ELF-1 (cell line): ENCODE measurements around the gene PDHB.

Experiments used
- DNase-seq: peaks from one replicate; pipeline ENCODE4 v3.0.0-alpha.2; 2016; ENCODE audit warnings: low read depth, low spot score

PDHB gene

DNA sequence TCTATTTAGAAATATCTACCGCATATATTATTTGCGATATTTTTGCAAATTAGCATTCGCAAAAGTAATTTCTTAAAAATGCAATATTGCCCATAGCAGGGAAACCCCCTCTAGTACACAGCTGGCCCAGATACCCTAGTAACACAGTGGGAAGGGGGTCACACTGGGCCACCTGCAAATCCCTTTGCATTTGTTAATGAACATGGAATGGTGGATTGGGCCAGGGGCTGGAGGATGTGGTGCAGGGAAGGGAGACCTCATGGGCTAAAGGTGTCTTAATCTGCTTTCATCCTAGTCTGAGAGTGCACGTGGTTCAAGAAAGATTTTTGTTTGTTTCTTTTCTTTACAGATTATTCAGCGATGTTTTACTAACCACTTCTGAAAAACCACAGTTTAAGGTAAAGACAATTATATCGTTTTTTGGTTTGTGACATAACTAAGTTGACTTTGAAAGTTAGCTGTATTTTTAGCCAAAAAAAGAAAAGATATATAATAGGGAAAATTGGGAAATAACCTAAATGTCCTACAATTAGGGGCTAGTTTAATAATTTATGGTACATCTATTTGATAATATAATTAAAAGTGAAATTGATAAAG is 30.0 kb downstream of the PDHB start:
- no peak for DNase-seq

DNA sequence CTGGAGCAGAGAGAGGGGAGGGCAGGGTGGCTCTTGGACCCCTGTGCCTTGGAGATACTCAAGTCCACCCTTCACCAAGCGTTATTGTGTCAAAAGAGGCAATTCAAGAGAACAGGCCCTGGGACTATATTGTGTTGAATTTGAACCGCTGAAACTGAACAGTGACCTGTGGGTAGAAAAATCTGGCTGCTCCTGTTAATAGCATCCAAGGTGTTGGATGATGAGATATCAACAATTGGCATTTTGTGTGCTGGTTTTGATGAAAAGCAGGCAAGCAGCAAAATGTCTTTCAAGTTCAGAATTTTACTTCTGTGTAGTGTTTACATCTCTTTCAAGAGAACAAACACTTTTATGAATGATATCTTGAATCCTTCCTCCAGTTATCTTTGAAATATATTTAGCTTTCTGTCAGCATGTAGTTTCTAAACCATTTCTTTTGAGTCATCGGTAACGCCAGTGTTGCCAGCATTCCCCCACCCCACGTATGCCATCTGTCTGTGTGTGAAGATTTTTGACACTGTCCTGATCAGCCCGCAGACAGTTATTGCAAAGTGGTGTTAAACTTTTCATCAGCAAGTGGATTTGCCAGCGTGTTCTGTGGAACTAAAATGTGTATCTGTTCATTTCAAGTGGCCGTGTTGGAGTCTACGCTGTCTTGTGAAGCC is 34.8 kb downstream of the PDHB start:
- no peak for DNase-seq

DNA sequence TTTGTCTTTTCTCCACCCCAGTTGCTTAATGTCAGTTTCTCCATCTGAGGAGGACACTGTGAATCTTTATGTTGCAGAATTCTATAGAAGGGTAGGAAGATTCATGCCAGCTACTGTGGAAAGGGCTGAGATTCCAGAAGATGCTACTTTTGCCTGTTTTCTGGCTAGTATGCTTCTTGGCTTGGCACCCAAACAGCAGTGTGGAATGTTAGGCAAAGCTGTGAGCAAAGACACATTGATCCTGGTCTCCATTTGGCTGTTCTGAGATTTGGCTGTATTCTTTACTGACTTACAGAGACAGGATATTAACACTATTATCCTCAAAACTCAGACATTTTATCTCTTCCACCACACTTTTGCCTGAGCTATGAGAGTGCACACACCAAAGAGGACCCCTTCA is 39.3 kb downstream of the PDHB start:
- DNase-seq: no peak

DNA sequence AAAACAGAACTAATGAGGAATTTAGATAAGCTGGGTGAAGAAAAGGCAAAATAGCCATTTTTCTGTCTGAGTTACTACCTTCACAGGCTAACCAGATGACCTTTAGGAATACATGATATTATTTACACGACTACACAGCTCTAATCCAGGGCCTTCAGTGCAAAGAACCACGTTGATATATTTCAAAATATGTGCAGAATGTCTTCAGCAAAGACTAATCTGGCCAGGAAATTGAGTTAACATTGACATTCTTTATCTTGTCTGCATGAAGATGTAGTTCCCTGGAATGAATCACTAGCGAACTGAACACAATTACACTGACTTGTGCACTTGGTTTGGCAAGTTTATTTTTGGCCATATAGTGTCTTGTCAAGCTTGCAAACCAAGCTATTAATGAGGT is 41.5 kb downstream of the PDHB start:
- no peak for DNase-seq

DNA sequence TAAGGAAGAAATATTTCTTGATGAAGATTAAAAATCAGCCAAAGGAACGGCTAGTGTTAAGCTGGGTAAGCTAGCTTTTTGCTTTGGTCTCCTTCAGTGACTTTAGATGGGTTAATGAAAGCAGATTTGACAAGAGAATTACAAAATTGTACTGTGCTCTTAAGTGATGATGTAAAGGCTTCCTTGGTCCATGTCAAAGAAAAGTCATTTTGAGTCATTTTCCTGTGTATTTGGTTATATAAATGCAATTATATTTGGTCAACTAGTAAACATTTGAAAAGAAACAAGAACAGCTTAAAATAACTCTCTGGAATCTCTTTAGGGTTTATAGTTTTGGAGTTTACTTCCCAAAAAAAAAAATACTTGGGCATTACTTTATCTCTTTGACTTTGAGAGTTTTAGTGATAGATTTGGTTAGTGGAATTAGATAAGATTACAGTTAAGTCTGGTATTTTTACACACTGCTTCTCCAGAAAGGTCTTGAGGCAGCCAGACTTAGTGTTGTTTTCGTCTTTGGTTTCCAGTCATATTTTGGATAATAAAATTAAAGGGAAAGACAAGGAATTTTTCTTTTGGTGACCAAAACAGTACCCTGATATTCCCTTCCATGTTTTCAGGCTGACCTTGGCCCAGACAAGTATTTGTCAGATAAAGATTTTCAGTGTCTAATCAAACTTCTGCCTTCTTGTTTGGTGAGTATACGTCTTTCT is 42.3 kb downstream of the PDHB start:
- no peak for DNase-seq

DNA sequence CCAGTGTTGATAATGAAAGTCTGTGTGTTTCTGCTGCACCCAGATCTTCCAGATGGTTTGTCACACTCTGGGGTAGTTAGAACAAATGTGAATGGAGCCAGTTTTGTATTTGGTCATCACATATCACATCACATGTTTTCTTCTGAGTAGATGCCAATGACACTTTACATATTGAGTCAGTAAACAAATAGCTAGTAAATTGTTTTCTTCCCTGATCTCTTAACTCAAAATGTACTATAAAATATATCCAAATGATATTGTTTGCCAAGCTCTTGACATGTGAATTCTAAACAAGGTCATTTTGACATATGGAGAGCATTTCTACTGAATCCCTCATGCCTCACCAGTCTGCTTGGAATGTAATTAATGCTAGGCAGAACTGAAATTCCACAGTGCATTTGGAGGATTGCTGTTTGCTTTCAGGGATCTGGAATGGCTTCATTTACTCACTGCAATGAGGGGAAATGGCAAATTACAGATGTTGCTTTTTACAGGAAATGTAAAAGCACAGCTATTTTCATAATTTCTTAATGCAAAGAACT is 45.0 kb downstream of the PDHB start:
- DNase-seq: no peak

DNA sequence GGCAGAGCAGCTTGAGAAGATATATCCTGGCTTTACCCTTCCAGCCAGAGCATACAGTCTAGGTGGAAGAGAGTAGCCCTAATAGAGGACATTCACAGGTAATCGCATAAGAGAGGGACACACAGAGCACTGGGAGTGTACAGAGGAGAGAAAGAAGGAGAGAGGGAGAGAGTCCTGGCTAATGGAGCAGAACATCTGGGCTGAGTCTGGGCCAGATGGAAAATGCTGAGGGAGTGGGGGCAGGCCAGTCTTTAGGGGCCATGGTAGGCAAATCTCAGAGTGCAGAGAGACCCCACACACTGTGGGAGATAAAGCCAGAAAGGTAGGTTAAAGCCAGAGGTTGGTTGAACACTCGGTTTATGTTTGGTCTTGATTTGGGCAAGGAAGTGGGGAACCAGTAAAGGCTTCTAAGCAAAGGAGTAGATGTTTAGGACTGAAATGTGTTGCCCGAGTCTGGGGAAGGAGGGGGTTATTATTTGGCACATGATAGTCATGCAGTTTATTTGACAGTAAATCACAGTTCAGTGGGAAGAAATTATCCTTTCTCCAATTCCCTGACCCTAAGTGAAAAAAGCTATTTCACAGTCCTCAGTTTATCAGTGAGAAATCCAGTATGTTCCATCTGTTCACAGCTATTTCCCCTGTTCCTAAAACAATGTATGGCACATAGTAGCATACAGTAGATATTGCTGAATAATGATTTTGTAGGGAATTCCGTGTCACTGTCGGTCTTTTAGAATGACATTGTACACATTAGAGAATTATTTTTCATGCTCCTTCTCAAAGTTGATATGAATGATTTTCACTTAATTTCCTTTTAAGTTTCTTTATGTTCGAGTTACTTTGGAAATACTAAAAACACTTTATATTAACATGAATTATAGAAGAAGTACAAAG is 45.7 kb downstream of the PDHB start:
- DNase-seq: no peak

DNA sequence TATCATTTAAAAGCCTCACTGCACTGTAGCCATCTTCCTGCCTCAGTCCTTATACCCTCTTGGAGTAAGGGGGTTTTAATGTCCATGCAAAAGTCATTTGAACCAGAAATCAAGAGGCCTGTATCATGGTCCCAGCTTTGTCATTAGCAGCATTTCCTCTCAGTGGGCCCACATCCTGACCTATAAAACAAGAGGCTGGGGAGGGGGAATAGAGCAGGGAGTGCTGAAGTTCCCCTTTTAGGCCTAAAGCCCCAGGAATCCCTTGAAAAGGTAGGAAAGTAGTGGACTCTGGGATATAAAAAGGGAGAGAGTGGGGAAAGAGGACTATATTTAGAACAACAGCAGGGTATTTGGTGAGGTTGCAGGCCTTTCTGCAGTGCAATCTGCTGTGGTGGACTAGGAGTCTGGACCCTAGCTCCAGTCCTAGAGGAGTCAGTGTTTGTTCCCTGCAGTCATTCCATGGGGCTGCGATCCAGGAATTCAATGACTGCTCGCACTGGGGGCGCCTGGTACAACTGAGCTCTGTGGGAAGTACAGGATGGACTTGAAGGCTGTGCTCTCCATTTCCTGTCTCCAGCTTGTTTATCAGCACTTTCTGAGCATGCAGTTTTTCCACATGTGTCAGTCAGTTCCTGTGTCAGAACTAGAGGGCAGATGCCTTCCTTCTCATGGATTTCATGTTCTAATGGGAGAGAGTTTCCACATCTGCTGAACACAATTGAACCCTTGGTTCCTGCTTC is 46.8 kb downstream of the PDHB start:
- peak; percentile 73 for DNase-seq

DNA sequence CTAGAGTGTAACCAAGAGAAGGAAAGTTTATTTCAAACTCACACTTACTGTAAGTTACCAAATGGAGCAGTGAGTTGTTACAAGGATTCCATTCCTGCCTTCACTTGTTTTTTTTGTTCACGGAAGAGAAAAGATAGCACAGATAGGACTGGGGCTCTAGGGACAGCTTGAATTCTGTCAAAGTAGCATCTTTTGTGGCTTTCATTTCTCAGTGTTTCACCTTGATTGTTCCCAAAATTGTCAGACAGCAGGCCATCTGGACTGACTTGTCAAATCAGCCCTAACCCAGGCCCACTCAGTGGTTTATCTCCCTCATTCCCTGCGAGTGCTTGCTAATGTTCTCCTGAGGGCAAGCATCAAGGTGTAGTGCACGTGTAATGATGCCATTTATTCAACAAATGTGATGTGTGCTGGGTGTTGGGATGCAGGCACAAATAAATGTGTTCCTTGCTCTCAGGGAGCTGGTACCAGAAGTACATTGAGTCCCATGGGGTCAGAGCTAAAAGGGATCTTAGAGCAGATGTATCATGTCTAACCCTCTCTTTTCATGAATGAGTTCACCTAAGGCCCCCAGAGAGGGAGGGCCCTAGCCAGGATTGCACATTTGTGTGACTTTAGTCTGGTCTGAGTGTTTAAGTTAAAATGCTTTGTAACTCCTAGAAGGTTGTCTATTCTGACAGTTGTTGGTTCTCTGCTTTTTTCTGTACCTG is 49.1 kb downstream of the PDHB start:
- no peak for DNase-seq

DNA sequence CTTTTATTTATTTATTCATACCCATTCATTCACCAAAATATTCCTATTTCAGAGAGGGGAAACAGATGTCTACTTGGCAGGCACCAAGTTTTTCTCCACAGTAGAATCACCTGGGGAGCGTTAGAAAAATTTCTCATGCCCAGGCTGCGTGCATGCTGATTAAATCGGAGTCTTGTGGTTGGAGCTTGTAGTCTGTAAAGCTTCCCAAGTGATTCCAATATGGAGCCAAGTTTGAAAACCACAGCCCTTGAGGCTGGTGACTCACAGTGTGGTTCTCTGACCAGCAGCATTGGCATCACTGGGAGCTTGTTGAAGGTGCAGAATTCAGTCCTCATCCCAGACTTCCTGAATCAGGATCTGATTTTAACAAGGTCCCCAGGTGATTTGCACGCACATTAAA is 49.7 kb downstream of the PDHB start:
- no peak for DNase-seq

DNA sequence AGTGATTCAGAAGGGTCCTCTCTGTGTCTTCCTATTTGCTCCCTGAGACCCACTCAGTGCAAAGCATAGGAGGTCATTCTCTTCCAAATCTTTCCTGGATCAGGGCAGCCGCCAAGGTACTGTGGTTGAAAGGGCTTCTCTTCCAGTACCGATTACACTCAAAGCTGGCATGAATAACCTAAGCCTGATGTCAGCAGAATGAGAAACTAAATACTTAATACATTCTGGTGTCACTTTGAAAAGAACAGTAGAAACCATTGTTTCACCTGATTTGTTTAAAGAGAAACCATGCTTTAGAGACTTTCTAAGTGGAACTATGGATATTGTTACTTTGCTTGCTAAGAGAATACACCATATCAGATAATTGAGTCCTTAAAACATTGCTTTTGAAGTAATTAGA is 50.2 kb downstream of the PDHB start:
- DNase-seq: no peak

DNA sequence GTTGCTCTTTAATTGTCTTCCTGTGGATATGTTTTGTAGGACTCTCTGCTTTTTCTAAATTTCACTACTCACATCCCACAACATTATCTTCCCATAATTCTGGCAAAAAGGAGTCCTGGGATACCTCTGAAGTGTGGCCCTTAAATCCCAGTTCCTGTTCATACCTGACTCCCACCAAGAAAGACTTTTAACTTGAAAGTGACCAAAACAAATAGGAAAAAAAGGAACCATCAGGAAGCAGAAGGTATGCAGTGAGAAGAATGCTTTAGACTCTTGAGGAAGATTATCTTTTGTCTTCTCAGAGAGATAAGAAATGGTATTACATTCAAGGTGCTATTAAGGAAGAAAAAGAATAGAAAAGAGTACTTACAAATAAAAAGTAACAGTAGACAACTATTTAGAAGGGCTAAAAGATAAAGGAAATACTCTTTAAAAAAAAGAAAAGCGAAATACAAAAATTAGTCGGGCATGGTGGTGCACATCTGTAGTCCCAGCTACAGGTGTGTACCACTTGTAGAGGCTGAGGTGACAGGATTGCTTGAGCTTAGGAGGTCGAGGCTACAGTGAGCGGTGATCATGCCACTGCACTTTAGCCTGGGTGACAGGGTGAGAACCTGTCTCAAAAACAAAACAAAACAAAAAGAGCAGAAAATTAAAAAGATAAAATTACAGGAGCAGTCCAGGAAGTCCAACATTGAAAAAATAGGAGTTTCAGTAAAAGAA is 54.1 kb downstream of the PDHB start:
- DNase-seq: no peak

DNA sequence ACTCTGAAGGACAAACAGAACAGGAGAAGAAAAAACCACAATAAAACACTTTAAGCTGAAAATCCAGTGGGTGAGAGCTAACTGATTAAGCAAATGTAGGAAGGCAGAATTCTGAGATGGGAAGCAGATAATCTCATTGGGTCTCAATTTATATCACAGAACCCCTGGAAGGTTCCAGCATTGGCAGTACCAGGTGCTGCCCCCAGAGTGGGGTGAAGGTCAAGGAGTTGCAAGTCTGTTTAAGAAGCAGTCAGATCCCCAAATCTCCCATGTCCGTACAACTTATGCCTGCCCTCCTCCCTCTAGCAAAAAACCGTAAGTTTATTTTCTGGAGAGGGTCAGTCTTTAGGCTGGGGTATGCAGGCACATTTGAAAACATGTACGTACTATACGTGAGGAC is 55.9 kb downstream of the PDHB start:
- DNase-seq: no peak
